Gastrocnemius medialis (tissue), 4 donors: ENCODE data around the gene GSTM3.

Source experiments
- POLR2A ChIP-seq, 2 donors: fragments of 450-650 bp; IDR thresholded peaks; one replicate each; pipeline ENCODE4 v1.6.1; 2017; ENCODE audit warnings: antibody characterized with exemption in 2 of 2, mild to moderate bottlenecking in 2 of 2, moderate library complexity in 2 of 2
- TF ChIP-seq, protein P1 (sequence below), 5 experiments: fragments of 450-650 bp in 3 of 5; fragments of 200-600 bp in 2 of 5; sonication (generic) in 2 of 5; IDR thresholded peaks in 4 of 5; conservative IDR thresholded peaks in 1 of 5; 1 replicate in 4 of 5; 2 replicates in 1 of 5; pipeline ENCODE4 v1.5.1; 2016 to 2019; ENCODE audit warnings: antibody characterized with exemption in 5 of 5, mild to moderate bottlenecking in 3 of 5, moderate library complexity in 3 of 5

DNA sequence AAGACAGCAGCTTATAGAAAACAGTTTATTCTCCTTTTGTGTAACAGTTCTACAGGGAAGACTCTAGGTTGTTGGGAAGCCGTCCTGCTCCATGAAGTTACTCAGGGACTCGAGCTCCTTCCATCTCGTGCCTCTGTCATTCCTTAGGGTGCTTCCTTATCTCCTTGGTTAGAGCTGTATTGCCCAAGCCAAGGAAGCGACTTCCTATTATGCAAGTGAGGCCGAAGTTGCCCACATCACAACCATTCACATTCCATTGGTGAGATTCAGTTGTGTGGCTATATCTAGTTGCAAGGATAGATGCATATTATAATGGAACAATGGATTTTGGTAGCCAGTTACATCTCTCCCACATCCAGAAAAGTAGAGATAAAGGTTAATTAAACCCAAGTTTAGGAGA, 19.8 kb downstream of the GSTM3 start:
- TF ChIP-seq POLR2A (IDR thresholded peaks at IDR 0.05) = no peak
- TF ChIP-seq, protein P1, sequence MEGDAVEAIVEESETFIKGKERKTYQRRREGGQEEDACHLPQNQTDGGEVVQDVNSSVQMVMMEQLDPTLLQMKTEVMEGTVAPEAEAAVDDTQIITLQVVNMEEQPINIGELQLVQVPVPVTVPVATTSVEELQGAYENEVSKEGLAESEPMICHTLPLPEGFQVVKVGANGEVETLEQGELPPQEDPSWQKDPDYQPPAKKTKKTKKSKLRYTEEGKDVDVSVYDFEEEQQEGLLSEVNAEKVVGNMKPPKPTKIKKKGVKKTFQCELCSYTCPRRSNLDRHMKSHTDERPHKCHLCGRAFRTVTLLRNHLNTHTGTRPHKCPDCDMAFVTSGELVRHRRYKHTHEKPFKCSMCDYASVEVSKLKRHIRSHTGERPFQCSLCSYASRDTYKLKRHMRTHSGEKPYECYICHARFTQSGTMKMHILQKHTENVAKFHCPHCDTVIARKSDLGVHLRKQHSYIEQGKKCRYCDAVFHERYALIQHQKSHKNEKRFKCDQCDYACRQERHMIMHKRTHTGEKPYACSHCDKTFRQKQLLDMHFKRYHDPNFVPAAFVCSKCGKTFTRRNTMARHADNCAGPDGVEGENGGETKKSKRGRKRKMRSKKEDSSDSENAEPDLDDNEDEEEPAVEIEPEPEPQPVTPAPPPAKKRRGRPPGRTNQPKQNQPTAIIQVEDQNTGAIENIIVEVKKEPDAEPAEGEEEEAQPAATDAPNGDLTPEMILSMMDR (IDR thresholded peaks at IDR 0.05 in 4 of 5, conservative IDR thresholded peaks at IDR 0.05 in 1 of 5) = no peak
